ENCODE data around the gene ZNF74.
"Not testable (repeated sequence)": the region's sequence is repeated elsewhere in the genome, so short reads cannot be mapped to it uniquely, and the experiment has no call there.

The ZNF74 gene

DNA sequence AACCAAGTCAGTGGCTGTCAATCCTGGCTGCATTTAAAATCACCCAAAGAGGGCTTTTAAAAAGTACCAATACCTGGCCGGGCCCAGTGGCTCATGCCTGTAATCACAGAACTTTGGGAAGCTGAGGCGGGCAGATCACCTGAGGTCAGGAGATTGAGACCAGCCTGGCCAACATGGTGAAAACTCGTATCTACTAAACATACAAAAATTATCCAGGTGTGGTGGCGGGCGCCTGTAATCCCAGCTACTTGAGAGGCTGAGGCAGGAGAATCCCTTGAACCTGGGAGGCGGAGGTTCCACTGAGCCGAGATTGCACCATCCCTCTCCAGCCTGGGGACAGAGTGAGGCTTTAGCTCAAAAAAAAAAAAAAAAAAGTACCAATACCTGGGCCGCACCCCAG, 17.7 kb upstream of the ZNF74 start:
- not testable (repeated sequence) for DNase-seq (ENCODE audit: low spot score)

DNA sequence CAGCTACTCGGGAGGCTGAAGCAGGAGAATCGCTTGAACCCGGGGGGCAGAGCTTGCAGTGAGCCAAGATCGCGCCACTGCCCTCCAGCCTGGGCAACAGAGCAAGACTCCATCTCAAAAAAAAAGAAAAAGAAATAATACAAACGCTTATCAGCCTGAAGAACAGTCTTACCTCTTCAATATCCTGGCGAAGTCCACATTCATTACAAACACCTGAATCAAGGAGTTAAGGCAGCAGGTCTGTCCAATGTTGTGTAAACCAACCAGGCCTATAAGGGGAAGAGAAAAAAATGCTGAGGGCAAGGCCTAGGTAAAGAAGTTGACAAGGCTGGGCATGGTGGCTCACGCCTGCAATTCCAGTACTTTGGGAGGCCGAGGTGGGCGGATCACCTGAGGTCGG, 17.0 kb upstream of the ZNF74 start:
- not testable (repeated sequence) for DNase-seq (ENCODE audit: low spot score)

DNA sequence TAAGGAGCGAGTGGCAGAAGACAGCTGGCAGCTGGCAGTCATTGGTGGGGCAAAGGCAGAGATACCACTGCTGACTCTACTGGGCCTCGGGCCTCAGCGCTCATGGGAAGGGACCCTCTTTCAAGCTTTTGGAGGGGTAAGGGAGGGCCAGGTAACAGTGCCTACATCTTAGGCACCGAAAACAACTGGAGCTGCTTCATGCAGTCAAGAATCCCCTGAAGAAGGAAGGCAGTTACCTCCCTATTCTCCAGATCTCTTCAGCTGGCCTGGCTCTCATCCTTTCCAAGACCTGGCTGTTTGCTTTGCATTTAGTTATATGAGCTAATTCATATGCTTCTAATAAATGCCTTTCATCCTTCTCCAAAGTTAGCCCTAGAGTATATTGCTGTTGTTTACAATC, 15.8 kb upstream of the ZNF74 start:
- no peak for DNase-seq (ENCODE audit: low spot score)

DNA sequence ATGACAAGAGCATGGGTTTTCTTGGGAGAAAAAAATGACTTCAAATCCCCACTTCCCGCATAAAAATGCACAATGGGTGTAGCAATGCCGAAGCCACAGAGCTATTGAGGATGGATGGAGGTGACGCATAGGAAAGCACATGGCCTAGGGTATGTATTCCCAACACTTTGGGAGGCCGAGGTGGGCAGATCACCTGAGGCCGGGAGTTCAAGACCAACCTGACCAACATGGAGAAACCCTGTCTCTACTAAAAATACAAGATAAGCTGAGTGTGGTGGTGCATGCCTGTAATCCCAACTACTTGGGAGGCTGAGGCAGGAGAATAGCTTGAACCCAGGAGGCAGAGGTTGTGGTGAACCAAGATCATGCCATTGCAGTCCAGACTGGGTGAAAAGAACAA, 15.3 kb upstream of the ZNF74 start:
- not testable (repeated sequence) for DNase-seq (ENCODE audit: low spot score)

DNA sequence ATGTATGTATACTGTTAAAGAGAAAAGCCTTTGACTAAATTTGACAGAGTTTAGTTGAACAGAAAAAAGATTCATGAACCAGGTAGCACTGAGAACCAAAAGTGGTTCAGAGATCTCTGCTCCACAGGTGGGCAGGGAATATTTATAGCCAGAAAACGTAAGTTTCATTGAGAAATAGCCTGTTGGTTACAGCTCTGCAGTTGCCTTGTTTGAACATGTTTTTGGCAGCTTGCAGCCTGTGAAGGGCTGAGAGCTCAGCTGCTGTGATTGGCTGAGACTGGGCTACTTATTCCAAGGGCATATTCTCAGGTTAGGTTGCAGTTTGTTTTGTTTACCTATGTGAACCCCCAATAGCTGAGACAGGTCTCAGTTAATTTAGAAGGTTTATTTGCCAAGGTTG, 13.5 kb upstream of the ZNF74 start:
- DNase-seq (ENCODE audit: low spot score): no peak

DNA sequence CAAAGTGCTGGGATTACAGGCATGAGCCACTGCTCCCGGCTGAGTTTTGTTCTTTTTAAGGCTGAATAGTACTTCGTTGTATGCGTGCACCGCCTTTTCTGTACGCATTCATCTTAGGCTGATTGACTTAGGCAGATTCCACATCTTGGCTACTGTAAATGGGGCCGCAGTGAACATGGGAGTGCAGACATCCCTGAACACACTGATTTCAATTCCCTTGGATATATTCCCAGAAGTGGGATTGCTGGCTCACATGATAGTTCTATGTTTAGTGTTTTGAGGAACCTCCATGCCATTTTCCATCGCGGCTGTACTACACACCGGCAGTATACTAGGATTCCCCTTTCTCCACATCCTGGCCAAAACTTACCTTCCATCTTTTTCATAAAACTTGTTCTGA, 10.4 kb upstream of the ZNF74 start:
- DNase-seq (ENCODE audit: low spot score): no peak

DNA sequence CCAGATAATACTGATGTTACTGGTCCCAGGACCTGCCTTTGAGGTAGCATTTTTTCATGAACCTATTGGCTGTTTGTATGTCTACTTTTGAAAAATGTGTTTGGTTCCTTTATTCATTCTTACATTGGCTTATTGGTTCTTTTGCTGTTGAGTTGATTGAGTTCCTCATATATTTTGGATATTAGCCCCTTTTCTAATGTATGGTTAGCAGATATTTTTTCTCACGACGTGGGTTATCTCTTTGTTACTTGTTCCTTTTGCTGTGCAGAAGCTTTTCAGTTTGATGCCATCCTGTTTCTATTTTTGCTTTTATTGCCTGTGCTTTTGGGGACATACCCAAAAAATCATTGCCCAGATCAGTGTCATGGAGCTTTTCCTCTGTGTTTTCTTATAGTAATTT, 9.8 kb upstream of the ZNF74 start:
- no peak for DNase-seq (ENCODE audit: low spot score)

DNA sequence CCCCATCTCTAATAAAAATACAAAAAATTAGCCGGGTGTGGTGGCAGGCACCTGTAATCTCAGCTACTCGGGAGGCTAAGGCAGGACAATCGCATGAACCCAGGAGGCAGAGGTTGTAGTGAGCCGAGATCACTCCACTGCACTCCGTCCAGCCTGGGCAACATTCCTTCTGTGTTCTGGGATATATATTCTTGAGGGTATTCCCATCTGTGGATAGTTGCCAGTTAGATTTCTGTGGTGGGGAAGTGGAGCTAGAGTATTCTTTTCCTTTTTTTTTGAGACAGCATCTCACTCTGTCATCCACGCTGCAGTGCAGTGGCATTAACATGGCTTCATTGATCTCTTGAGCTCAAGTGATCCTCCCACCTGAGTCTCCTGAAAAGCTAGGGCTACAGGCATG, 9.1 kb upstream of the ZNF74 start:
- no peak for DNase-seq (ENCODE audit: low spot score)

DNA sequence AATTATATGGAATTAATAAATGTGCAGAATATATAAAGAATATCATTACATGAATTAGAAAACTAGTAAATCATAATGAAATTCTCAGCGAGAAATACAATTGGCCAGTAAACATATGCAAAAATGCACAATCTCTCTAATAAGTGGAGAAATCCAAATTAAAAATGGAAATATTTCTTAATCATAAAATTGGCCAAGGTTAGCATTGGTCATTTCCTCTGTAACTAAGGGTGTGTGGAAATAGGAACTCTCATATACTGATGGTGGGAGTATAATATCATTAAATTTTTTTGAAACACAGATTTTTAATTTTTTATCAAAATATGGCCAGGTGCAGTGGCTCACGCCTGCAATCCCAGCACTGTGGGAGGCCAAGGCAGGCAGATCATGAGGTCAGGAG, 7.6 kb upstream of the ZNF74 start:
- no peak for DNase-seq (ENCODE audit: low spot score)

DNA sequence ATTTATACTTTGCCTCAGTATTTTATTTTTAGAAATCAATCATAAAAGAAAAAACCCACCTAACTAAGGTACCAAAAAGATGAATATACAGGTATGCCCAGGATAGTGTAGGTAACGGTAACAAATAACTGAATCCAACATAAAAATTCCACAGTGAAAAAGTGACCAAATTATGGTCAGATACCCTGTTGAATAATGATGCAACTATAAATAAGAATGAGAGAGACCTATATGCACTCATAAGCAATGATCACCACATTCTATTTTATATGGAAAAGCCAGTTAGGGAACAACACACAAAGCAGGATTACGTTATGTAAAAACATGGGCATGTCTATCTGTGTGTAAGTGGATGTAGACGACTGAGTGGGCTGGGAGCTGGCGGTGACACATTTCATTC, 7.0 kb upstream of the ZNF74 start:
- DNase-seq (ENCODE audit: low spot score): no peak

DNA sequence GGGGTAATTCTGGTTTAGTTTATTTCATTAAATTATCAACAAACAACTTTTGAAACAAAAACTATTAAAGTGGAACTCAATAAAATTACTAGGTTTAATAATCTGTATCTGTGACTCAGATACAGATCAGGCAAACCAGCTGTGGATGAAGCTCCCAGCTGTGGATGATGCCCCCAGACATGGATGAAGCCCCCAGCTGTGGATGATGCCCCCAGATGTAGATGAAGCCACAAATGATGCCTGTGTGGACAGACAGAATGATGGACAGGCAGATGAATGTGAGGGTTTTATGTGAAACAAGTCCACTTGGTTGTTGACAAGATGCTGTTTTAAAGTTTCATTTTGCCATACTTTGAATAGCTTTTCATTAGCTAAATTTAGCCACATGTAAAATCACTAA, 5.8 kb upstream of the ZNF74 start:
- DNase-seq (ENCODE audit: low spot score): no peak

DNA sequence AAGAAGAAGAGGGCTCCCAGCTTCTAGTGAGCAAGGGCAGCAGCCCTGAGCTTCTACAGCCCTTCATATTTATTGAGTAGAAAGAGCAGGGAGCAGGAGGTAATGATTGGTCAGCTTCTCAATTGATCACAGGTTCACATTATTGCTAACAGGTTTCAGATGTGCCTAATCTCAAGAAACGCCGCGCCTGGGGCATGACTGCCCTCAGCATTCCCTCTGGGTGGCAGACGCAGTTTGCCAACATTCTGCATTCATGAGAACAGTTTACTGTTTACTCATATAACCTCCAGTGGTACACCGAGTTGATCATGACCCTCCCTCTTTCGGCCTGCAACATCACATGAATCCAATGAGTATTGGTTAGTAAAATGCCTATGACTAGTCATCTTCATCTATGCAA, 4.7 kb upstream of the ZNF74 start:
- no peak for DNase-seq (ENCODE audit: low spot score)

DNA sequence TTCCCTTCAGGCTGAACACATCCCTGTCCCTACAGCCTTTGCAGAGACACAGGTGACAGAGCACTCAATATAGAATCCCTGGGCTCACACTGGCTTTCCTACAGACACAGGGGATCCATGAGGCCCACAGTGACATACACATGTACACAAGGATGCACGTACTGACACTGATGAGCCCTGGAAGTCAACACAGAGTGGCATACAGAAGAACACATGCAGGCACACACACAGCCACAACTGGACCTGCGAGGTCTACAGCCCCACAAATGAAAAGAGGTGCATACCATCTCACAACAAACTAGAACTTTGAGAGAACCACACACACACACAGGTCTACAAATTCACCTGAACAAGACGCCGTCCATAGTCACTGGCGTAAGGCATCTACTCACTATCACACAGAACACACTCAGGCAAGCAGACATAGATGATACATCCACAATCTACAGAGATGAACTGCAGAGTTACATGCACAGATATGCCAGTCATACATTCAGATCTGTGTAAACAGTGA, 3.5 kb upstream of the ZNF74 start:
- no peak for DNase-seq (ENCODE audit: low spot score)

DNA sequence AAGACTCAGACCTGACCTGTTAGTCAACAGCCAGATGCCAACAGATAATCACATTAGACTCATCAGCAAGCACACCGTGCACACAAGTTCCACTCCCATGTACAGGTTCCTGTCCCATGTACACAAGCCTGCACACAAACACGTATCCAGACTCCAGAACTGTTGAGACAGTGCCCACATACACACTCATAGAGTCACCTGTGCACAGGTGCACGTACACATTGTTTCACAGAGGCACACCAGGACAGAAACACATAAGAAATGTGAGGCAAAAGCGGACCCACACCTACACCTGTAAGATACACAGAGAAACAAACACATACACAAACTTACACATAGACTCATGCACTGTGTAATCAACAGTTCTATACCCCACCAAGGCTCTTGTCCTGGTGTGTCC, 2.7 kb upstream of the ZNF74 start:
- no peak for DNase-seq (ENCODE audit: low spot score)

DNA sequence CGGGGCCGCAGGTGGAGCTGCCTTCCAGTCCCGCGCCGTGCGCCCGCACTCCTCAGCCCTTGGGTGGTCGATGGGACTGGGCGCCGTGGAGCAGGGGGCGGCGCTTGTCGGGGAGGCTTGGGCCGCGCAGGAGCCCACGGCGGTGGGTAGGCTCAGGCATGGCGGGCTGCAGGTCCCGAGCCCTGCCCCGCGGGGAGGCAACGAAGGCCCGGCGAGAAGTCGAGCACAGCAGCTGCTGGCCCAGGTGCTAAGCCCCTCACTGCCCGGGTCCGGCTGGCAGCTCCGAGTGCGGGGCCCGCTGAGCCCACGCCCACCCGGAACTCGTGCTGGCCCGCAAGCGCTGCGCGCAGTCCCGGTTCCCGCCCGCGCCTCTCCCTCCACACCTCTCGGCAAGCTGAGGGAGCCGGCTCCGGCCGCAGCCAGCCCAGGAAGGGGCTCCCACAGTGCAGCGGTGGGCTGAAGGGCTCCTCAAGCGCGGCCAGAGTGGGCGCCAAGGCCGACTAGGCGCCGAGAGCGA, 1.5 kb upstream of the ZNF74 start:
- DNase-seq (ENCODE audit: low spot score): not testable (repeated sequence)

DNA sequence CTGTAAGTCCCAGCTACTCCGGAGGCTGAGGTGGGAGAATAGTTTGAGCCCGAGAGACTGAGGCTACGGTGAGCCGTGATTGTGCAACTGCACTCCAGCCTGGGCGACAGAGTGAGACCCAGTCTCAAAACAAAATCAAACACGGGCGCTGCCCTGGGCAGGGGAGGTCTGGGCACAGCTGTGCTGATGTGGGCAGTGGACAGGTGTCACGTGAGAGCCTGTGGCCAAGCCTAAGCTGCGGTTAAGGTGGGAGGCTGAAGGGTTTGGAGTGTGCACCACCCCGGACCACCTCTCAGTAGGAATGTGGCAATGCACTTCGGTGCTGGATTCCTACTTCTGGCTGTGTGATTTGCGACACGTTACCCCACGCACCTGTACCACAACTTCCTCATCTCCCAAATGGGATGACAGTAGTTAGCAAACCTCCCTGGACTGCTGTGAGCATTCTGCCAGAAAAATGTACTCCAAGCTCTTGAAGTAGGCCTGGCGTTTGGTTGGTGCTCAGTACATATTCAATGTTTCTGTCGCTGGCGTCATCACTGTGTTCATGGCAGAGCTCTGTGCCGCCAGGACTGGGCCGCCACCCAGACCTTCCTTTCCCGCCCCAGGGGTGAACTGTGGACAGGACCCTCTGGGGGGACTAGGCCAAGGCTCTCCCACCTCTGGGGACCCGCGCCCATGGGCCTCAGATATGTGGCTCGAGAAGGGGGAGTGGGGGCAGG, 807 bp upstream of the ZNF74 start:
- no peak for DNase-seq (ENCODE audit: low spot score)

DNA sequence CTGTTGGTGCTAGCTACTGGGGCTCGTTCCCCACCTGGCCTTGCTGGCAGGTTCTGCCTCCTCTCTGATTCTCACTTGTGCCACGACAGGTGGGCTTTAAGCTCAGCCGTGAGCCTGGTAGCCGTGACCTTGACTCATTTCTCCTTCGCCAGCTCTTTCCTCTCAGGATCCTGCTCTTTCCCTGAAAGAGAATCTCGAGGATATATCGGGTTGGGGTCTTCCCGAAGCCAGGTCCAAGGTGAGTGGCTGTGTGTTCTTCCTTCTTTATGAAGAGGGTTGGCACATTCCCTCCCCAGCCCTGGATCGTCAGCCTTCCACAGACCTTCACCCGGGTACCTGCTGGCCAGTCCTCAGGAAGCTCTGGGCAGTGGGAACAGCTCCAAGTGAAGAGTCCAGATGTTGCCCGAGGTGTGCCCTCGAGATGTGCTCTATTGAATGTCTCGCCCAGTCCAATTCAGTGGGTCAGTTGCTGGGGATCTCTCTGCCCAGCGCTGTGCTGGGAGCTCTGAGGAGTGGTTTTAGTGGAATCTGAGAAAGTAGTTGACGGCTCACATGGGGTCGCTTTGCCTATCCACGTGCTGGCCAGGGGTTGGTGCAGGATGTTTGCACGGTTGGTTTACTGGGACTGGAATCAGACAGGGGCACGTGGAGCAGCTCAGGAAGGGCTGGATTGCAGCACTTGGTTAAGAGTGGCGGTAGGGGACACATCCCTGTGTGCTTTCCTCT, 1.4 kb downstream of the ZNF74 start:
- DNase-seq (ENCODE audit: low spot score): no peak

DNA sequence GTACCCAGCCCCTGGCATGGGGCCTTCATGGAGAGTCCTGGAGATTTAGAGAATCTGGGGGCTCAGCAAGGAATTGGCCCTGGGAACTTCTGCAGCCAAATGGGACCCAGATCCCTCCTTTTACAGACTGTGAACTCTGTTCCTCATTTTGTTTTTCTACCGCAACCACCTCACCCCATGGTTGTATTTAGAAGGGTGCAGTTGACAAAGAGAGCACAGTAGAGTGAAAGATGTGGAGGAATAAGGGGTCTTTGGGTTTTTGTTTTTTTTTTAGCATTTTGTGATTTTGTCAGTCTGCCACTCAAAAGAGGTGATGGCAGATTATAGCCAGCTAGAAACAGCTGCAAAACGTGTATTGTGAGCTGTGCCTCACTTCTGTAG, 1.9 kb downstream of the ZNF74 start:
- DNase-seq (ENCODE audit: low spot score): no peak

DNA sequence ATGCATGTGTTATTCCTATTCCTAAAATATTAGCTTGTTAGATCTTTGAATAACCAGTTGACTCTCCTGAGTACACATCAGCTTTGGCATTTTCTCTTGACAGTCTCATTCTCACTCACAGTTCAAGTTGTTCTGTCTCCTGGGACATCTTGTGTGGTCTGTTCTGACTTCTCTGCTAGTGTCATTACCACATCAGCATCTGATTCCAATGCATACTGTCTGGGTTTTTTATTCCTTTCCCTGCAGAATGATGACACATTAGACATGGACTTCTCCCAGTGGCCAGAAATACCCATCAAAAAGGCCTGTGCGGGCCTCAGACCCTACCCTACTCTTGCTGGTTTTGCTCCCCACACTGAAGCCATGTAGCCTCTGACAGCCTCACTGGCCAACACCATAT, 2.7 kb downstream of the ZNF74 start:
- no peak for DNase-seq (ENCODE audit: low spot score)

DNA sequence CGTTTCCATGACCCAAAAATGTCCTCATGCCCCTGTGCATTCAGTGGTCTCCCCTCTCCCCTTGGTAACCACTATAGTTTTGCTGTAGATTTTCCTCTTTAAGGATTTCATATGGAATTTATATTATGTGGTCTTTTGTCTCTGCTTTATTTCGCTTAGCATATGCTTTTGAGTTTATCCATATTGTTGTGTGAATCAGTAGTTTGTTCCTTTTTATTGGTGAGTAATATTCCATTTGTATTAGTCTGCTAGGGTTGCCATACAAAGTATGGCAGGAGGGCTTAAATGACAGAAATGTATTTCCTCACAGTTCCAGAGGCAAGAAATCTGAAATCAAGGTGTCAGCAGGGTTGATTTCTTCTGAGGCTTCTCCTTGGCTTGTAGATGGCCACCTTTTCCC, 3.5 kb downstream of the ZNF74 start:
- no peak for DNase-seq (ENCODE audit: low spot score)

DNA sequence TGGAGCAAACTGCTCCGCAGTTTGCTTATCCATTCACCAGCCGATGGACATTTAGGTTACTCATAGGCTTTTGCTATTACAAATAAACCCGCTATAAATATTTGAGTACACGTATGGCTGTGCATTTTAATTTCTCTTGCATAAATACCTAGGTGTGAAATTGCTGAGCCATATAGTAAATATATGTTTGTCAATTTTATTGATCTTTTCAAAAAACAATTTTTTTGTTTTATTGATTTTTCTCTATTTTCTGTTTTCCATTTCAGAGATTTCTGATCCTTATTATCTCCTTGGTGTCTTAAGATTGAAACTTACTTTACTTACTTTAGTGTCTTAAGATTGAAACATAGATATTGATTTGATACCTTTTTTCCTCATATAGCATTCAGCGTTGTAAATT, 4.5 kb downstream of the ZNF74 start:
- no peak for DNase-seq (ENCODE audit: low spot score)

DNA sequence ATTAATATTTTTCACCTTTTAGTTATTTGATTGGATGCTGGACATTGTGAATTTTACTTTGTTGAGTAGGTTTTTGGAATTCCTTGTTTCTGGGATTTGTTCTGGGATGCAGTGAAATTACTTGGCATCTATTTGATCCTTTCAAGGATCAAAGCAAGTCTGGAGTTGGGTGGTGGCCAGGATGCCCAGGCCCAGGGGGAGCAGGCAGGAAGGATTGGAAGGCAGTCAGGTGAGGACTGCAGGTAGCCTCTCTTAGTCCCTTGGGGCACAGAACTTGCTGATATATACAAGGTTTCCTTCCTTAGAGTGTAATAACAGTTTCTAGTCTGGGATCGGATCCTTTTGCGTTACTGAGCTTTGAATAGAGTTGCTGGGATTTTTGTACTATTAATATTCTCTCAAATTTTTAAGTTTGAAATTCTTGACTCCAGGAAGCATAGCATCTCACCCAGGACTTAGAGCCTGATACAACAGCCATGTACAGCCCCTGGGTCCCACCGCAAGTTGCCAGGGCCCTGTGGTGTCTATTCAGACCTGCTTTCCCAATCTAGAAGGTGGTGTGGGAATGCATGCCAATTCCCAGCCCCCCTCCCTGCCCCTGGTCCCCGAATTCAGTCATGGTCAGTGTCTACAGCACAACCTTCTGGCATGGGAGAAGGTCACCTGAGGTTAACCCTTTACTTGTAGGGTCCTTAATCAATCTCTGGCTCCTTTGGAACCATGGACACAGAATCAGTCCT, 6.1 kb downstream of the ZNF74 start:
- DNase-seq (ENCODE audit: low spot score): no peak

All from HuH-7.5 (cell line).